Left cardiac atrium (tissue), 4 donors: Measurements from ENCODE around the gene TXNDC5. TPM values are rescaled to one million over a fixed set of nuclear protein-coding genes. Genes with fewer than 3 reads are reported as not detected.

Experiments used
- ATAC-seq, 2 donors: fragments of 200-7000 bp; cut with Tn5 transposase; one replicate each; pipeline ENCODE4 v1.9.1; 2020; ENCODE audit warnings: mild to moderate bottlenecking in 2 of 2, moderate library complexity in 2 of 2
- DNase-seq: peaks from one replicate; pipeline ENCODE4 v3.0.0-alpha.2; 2020
- intact Hi-C, 2 donors: fragments of 100-400 bp; cut with DNase I; formaldehyde crosslinking; loops; one replicate each; pipeline versions ENCODE4 v1.14.1 to v1.15.1; 2022 to 2023
- total RNA-seq, 2 donors: library from RNA; stranded (reverse); fragmentation: NEBNext Ultra II Directional; extraction: Animal tissue kit (Norgen Biotek cat#: 25700); gene quantifications; one replicate each; pipeline ENCODE4 v1.2.1, GENCODE V29; 2021
- donor health status: DM: no; HTN: yes; CAD: no.
- donor health status: DM: no; HTN: yes; CAD: no; lungs with severe emphysema.
- donor health status: DM: yes; HTN: yes; CAD: no.
- donor health status: Dilated cardiomyopathy.

The TXNDC5 gene
- total RNA-seq, 2 donors from 2014 or later, result 65.3 to 80.7 TPM

- intact Hi-C loops, result no loop called here
- ATAC-seq (no peak), DNase-seq (no peak)
Measured at GRCh38 chr6:7881765-7882500, 28.7 kb downstream of the TXNDC5 start.

GRCh38 chr6:7880718-7881107 lies 29.9 kb downstream of the TXNDC5 start:
- DNase-seq, result no peak

GRCh38 chr6:7879980-7880717 lies 30.4 kb downstream of the TXNDC5 start:
- ATAC-seq, result no peak
- DNase-seq, result no peak
- intact Hi-C loops, result loop anchor here in 1 of 2 donors (10.0 kb wide), 1 partner anchor 145 kb away; no protein-coding TSS in a partner anchor

More at GRCh38 chr6:7880718-7881107, 29.9 kb downstream of the TXNDC5 start:
- intact Hi-C loops, result no loop called here
- no peak for ATAC-seq

- ATAC-seq (no peak), DNase-seq (no peak)
- intact Hi-C loops, result loop anchor here in 1 of 2 donors (10.0 kb wide), 1 partner anchor 145 kb away; no protein-coding TSS in a partner anchor
Measured at GRCh38 chr6:7879579-7879978, 31.0 kb downstream of the TXNDC5 start.

- intact Hi-C loops, result loop anchor here in 1 of 2 donors (10.0 kb wide), 1 partner anchor 144 kb away; no protein-coding TSS in a partner anchor
- ATAC-seq, result no peak
- DNase-seq, result no peak
Measured at GRCh38 chr6:7879043-7879442, 31.5 kb downstream of the TXNDC5 start.

- ATAC-seq (peak in 1 of 2 donors; percentile 12), DNase-seq (no peak)
- intact Hi-C loops, result loop anchor here in 1 of 2 donors (10.0 kb wide), 1 partner anchor 144 kb away; no protein-coding TSS in a partner anchor
Measured at GRCh38 chr6:7878401-7878964, 32.1 kb downstream of the TXNDC5 start.

GRCh38 chr6:7868926-7869325 lies 41.7 kb downstream of the TXNDC5 start:
- DNase-seq (no peak), ATAC-seq (no peak)
- intact Hi-C loops, result no loop called here

GRCh38 chr6:7866526-7866925 lies 44.1 kb downstream of the TXNDC5 start:
- ATAC-seq, result no peak
- DNase-seq, result no peak
- intact Hi-C loops, result no loop called here

- no peak for DNase-seq
- intact Hi-C loops, result no loop called here
- peak; percentile 24 to 44 for ATAC-seq
Measured at GRCh38 chr6:7865781-7866180, 44.8 kb downstream of the TXNDC5 start.

- DNase-seq, result no peak
- ATAC-seq, result no peak
- intact Hi-C loops, result no loop called here
Measured at GRCh38 chr6:7859591-7859990, 51.0 kb downstream of the TXNDC5 start.

GRCh38 chr6:7851780-7852179 lies 58.8 kb downstream of the TXNDC5 start:
- intact Hi-C loops, result no loop called here
- ATAC-seq, result no peak
- DNase-seq, result no peak

GRCh38 chr6:7848229-7848628 lies 62.4 kb downstream of the TXNDC5 start:
- intact Hi-C loops, result no loop called here
- DNase-seq (no peak), ATAC-seq (no peak)

- ATAC-seq, result peak; percentile 30 to 90
- peak; percentile 25 for DNase-seq
- intact Hi-C loops, result no loop called here
Measured at GRCh38 chr6:7846966-7847818, 63.4 kb downstream of the TXNDC5 start.

GRCh38 chr6:7841781-7842468 lies 68.7 kb downstream of the TXNDC5 start:
- ATAC-seq (no peak), DNase-seq (no peak)
- intact Hi-C loops, result no loop called here

GRCh38 chr6:7836371-7837026 lies 74.1 kb downstream of the TXNDC5 start:
- DNase-seq (no peak), ATAC-seq (no peak)
- intact Hi-C loops, result no loop called here

GRCh38 chr6:7833751-7834070 lies 76.9 kb downstream of the TXNDC5 start:
- ATAC-seq, result no peak
- DNase-seq, result no peak
- intact Hi-C loops, result no loop called here

- no peak for DNase-seq
- no peak for ATAC-seq
- intact Hi-C loops, result no loop called here
Measured at GRCh38 chr6:7832904-7833750, 77.5 kb downstream of the TXNDC5 start.
